ENCODE results near the gene POLR1B.
"Not testable (repeated sequence)": the region's sequence is repeated elsewhere in the genome, so short reads cannot be mapped to it uniquely, and the experiment has no call there.

POLR1B gene

DNA sequence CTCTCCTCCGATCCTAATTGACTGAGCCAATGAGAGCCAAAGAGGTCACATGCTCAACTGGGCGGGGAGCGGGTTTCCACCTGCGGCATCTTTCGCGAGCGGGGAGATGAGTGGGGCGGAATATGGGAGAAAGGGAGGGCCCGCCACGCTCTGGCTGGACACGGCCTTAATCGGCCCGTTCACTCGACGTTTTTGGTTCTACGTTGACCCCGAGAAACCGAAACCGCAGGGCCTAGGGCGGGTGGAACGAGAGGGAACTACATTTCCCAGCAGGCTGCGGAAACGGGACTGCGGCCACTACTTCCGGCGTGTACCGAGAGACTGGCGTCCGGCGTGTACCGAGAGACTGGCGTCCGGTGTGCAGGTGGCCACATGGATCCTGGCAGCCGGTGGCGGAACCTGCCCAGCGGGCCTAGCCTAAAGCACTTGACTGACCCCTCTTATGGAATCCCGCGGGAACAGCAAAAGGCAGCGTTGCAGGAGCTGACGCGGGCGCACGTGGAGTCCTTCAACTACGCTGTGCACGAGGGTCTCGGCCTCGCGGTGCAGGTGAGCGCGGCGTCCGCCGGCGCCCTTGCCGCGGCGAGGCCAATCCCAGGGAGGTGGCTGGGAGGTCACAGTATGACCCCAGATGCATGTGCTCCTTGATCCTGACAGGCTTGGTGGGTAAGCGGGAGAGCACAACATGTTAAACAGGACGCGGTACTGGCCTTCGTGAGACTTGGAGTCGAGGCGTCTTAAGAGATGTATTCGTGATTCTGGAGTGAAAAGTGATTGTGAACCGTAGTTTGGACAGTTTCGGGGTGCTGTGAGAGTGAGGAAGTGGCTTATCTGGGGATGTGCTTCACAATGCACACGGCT, at the start of gene POLR1B:
Gene POLR1B (plus strand): TSS at position 343 of the 861 bp plus-strand sequence. CDS start 30 bp downstream, at position 373.
- TF ChIP-seq, protein P1, sequence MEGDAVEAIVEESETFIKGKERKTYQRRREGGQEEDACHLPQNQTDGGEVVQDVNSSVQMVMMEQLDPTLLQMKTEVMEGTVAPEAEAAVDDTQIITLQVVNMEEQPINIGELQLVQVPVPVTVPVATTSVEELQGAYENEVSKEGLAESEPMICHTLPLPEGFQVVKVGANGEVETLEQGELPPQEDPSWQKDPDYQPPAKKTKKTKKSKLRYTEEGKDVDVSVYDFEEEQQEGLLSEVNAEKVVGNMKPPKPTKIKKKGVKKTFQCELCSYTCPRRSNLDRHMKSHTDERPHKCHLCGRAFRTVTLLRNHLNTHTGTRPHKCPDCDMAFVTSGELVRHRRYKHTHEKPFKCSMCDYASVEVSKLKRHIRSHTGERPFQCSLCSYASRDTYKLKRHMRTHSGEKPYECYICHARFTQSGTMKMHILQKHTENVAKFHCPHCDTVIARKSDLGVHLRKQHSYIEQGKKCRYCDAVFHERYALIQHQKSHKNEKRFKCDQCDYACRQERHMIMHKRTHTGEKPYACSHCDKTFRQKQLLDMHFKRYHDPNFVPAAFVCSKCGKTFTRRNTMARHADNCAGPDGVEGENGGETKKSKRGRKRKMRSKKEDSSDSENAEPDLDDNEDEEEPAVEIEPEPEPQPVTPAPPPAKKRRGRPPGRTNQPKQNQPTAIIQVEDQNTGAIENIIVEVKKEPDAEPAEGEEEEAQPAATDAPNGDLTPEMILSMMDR (IDR thresholded peaks at IDR 0.05) = no peak
- TF ChIP-seq ZFX (IDR thresholded peaks at IDR 0.05; ENCODE audit: borderline replicate concordance) = no peak
- peak within 1 kb of the TSS; percentile 79 for H3K27ac ChIP-seq

DNA sequence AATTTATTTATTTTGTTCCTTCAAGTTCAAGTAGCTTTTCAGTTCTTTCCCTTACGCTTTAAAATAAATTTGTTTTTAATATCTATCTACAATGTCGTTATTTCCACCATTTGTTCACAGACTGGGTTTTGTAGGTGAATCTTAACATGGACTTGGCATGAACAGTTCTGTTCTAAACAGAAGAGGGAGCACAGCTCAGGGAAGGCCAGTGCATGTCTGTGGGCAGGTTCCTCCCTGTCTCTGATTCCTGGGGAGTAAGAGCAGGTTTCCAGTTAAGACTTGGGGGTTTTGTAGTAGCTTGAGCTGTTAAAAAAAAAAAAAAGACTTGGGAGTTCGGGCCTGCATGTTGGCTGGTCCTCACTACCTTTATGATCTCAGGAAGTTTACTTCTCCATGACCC, 49.2 kb upstream of the POLR1B start:
- H3K27ac ChIP-seq = no peak overlapping the region
- TF ChIP-seq ZFX (IDR thresholded peaks at IDR 0.05; ENCODE audit: borderline replicate concordance) = no peak
- TF ChIP-seq, protein P1 (IDR thresholded peaks at IDR 0.05) = no peak

DNA sequence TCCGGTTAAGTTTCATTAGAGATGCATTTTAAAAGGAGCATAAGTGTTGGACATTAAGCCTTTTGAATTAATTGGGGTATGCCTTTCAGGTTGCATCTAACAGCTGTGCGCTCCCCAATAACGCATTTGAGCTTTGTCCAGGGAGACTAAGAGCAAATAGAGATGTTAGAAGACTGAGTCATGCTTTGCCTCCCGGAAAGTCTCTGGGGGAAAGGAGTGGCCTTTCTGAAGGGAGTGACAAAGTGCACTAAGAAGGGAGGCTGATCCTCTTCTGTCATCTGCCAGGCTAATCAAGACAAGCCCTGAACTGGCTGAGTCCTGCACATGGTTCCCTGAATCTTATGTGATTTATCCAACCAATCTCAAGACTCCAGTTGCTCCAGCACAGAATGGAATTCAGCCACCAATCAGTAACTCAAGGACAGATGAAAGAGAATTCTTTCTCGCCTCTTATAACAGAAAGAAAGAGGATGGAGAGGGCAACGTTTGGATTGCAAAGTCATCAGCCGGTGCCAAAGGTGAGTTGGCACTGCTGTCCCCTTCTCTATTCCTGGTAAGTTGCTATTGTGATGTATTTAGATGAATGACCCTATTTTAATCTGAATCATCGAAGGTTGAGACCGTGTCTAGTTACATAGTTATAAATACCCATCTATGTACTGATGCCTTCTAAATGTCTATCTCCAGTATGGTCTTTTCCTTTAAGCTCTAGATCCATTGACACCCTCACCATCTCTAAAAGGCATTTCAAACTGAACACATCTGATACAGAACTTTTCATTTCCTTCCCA, 48.2 kb upstream of the POLR1B start:
- TF ChIP-seq, protein P1 (IDR thresholded peaks at IDR 0.05) = no peak
- no peak for TF ChIP-seq ZFX (IDR thresholded peaks at IDR 0.05; ENCODE audit: borderline replicate concordance)

DNA sequence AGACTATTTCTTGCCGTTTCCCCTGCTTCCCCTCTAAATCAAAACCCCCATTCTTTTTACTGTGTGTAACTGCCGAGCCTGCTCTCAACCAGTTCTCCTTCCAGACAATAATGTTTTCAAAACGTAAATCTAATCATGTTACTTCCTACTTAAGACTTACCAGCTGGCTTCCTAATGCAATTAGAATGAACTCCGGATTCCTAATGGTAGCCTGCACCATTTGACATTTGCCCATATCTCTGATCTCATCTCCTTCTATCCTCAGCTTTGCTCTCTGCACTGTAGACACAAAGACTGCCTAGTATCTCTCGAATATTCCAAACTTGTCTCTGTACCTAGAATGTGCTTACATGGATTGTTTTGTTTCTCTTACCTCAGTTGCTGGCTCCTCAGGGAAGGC, 47.4 kb upstream of the POLR1B start:
- TF ChIP-seq, protein P1 (IDR thresholded peaks at IDR 0.05) = no peak
- TF ChIP-seq ZFX (IDR thresholded peaks at IDR 0.05; ENCODE audit: borderline replicate concordance) = no peak

More for the DNA sequence above, 48.2 kb upstream of the POLR1B start:
- no peak overlapping the region for H3K27ac ChIP-seq

DNA sequence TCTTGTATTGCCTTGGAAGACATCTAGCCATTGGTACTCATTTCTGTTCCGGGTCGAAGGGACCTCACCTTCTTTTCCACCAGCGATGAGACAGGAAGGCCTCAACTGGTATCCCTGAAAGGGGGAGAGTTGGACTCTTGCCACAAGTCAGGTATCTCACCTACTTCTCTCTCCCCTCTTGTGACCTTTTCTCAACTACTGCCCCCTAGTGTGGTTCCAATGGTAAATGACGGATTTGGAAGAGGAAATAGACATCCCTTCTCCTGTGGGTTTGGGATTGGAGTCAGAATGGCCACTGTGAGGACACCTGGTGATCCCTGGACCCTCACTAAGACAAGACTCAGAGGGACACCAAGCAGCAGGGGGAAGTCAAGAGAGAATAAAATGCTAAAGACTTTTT, 46.4 kb upstream of the POLR1B start:
- TF ChIP-seq, protein P1 (IDR thresholded peaks at IDR 0.05) = peak; percentile 28
- not testable (repeated sequence) for H3K27ac ChIP-seq

More for the DNA sequence above, 47.4 kb upstream of the POLR1B start:
- H3K27ac ChIP-seq = no peak overlapping the region

- H3K27ac ChIP-seq = not testable (repeated sequence)
- TF ChIP-seq, protein P1 (IDR thresholded peaks at IDR 0.05) = peak; percentile 37
Observed at GRCh38 chr2:112500850-112501484, 41.3 kb upstream of the POLR1B start.

DNA sequence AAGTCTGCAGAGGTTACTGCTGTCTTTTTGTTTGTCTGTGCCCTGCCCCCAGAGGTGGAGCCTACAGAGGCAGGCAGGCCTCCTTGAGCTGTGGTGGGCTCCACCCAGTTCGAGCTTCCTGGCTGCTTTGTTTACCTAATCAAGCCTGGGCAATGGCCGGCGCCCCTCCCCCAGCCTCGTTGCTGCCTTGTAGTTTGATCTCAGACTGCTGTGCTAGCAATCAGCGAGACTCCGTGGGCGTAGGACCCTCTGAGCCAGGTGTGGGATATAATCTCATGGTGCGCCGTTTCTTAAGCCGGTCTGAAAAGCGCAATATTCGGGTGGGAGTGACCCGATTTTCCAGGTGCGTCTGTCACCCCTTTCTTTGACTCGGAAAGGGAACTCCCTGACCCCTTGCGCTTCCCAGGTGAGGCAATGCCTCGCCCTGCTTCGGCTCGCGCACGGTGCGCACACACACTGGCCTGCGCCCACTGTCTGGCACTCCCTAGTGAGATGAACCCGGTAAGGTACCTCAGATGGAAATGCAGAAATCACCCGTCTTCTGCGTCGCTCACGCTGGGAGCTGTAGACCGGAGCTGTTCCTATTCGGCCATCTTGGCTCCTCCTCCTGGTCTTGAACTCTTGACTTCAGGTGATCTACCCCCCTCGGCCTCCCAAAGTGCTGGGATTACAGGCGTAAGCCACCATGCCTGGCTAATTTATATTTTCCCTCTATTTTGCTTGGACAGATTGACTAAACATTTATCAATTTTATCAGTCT, 32.8 kb upstream of the POLR1B start:
- not testable (repeated sequence) for H3K27ac ChIP-seq
